Muscle layer of colon (tissue), 2 donors: ENCODE measurements around the gene MGLL.

Experiments used
- H3K27ac ChIP-seq: one replicate; pipeline ENCODE4 v1.7.0; 2013; ENCODE audit warnings: low read depth, mild to moderate bottlenecking, low read length, moderate library complexity
- H3K27me3 ChIP-seq, 2 donors: one replicate each; pipeline ENCODE4 v1.7.0; 2013; ENCODE audit warnings: low read length in 2 of 2, mild to moderate bottlenecking in 2 of 2; ENCODE audit not compliant: insufficient read depth in 2 of 2, control insufficient read depth in 1 of 2
- H3K36me3 ChIP-seq: one replicate; pipeline ENCODE4 v1.7.0; 2013; ENCODE audit warnings: mild to moderate bottlenecking, low read length; ENCODE audit not compliant: insufficient read depth
- H3K4me1 ChIP-seq: one replicate; pipeline ENCODE4 v1.7.0; 2013; ENCODE audit warnings: mild to moderate bottlenecking, low read length; ENCODE audit not compliant: insufficient read depth
- H3K4me3 ChIP-seq, 2 donors: one replicate each; pipeline ENCODE4 v1.7.0; 2013; ENCODE audit warnings: low read length in 2 of 2, low read depth in 1 of 2, mild to moderate bottlenecking in 1 of 2, moderate library complexity in 1 of 2
- H3K9ac ChIP-seq: one replicate; pipeline ENCODE4 v1.7.0; 2013; ENCODE audit warnings: low read length
- H3K9me3 ChIP-seq: one replicate; pipeline ENCODE4 v1.7.0; 2013; ENCODE audit warnings: mild to moderate bottlenecking, low read length
- donor health status: abdominal sarcoma.
- donor health status: Adenocarcinoma of cecum.

The MGLL gene

GRCh38 chr3:127760361-127760760 lies 62.0 kb downstream of the MGLL start:
- no peaks in the 10 kb centered on the region for H3K27me3 ChIP-seq
- H3K4me1 ChIP-seq: peaks cover 38% of the 10 kb centered on the region
- H3K36me3 ChIP-seq: peaks cover 3% of the 10 kb centered on the region
- H3K4me3 ChIP-seq: no peak overlapping the region
- H3K9ac ChIP-seq: no peak overlapping the region
- H3K27ac ChIP-seq: no peak overlapping the region
- no peaks in the 10 kb centered on the region for H3K9me3 ChIP-seq

- H3K4me1 ChIP-seq: peaks cover 38% of the 10 kb centered on the region
- no peak overlapping the region for H3K27ac ChIP-seq
- no peak overlapping the region for H3K4me3 ChIP-seq
- H3K36me3 ChIP-seq: peaks cover 3% of the 10 kb centered on the region
- no peaks in the 10 kb centered on the region for H3K27me3 ChIP-seq
- H3K9me3 ChIP-seq: no peaks in the 10 kb centered on the region
- H3K9ac ChIP-seq: no peak overlapping the region
Observed at GRCh38 chr3:127759826-127760225, 62.5 kb downstream of the MGLL start.

- Histone ChIP-seq H3K27ac (no peak overlapping the region), H3K9ac (no peak overlapping the region), H3K4me1 (peaks cover 34% of the 10 kb centered on the region), H3K4me3 (no peak overlapping the region), H3K36me3 (peaks cover 3% of the 10 kb centered on the region), H3K9me3 (no peaks in the 10 kb centered on the region), H3K27me3 (no peaks in the 10 kb centered on the region)
Observed at GRCh38 chr3:127758013-127758412, 64.3 kb downstream of the MGLL start.

GRCh38 chr3:127755305-127755681 lies 67.0 kb downstream of the MGLL start:
- Histone ChIP-seq H3K9ac (no peak overlapping the region), H3K36me3 (peaks cover 3% of the 10 kb centered on the region), H3K9me3 (no peaks in the 10 kb centered on the region), H3K4me1 (peaks cover 11% of the 10 kb centered on the region), H3K27me3 (no peaks in the 10 kb centered on the region), H3K27ac (no peak overlapping the region), H3K4me3 (no peak overlapping the region)

- Histone ChIP-seq H3K9ac (no peak overlapping the region), H3K36me3 (peaks cover 3% of the 10 kb centered on the region), H3K4me3 (no peak overlapping the region), H3K4me1 (peaks cover 15% of the 10 kb centered on the region), H3K27ac (no peak overlapping the region), H3K9me3 (no peaks in the 10 kb centered on the region), H3K27me3 (no peaks in the 10 kb centered on the region)
Observed at GRCh38 chr3:127754411-127755304, 67.7 kb downstream of the MGLL start.

- no peaks in the 10 kb centered on the region for H3K9me3 ChIP-seq
- no peaks in the 10 kb centered on the region for H3K27me3 ChIP-seq
- no peak overlapping the region for H3K9ac ChIP-seq
- H3K36me3 ChIP-seq: no peaks in the 10 kb centered on the region
- no peak overlapping the region for H3K4me3 ChIP-seq
- H3K4me1 ChIP-seq: peaks cover 22% of the 10 kb centered on the region
- no peak overlapping the region for H3K27ac ChIP-seq
Observed at GRCh38 chr3:127753898-127754410, 68.4 kb downstream of the MGLL start.

- H3K4me1 ChIP-seq: peaks cover 28% of the 10 kb centered on the region
- H3K9me3 ChIP-seq: no peaks in the 10 kb centered on the region
- H3K27ac ChIP-seq: no peak overlapping the region
Observed at GRCh38 chr3:127753338-127753737, 69.0 kb downstream of the MGLL start.

GRCh38 chr3:127751782-127752181 lies 70.5 kb downstream of the MGLL start:
- H3K36me3 ChIP-seq: no peaks in the 10 kb centered on the region
- no peak overlapping the region for H3K9ac ChIP-seq
- no peaks in the 10 kb centered on the region for H3K9me3 ChIP-seq
- H3K27ac ChIP-seq: no peak overlapping the region
- no peak overlapping the region for H3K4me3 ChIP-seq
- peaks cover 42% of the 10 kb centered on the region for H3K4me1 ChIP-seq
- H3K27me3 ChIP-seq: no peaks in the 10 kb centered on the region

More at GRCh38 chr3:127753338-127753737, 69.0 kb downstream of the MGLL start:
- H3K9ac ChIP-seq: no peak overlapping the region
- H3K4me3 ChIP-seq: no peak overlapping the region
- no peaks in the 10 kb centered on the region for H3K36me3 ChIP-seq
- no peaks in the 10 kb centered on the region for H3K27me3 ChIP-seq

- Histone ChIP-seq H3K9ac (no peak overlapping the region), H3K4me1 (peaks cover 42% of the 10 kb centered on the region), H3K9me3 (no peaks in the 10 kb centered on the region), H3K27me3 (no peaks in the 10 kb centered on the region), H3K36me3 (no peaks in the 10 kb centered on the region), H3K27ac (no peak overlapping the region), H3K4me3 (no peak overlapping the region)
Observed at GRCh38 chr3:127751163-127751621, 71.1 kb downstream of the MGLL start.

GRCh38 chr3:127750226-127751031 lies 71.9 kb downstream of the MGLL start:
- Histone ChIP-seq H3K27me3 (no peaks in the 10 kb centered on the region), H3K4me3 (no peak overlapping the region), H3K9me3 (no peaks in the 10 kb centered on the region), H3K27ac (no peak overlapping the region), H3K4me1 (peaks cover 42% of the 10 kb centered on the region), H3K36me3 (no peaks in the 10 kb centered on the region), H3K9ac (no peak overlapping the region)

- H3K9ac ChIP-seq: no peak overlapping the region
- peaks cover 42% of the 10 kb centered on the region for H3K4me1 ChIP-seq
- no peaks in the 10 kb centered on the region for H3K36me3 ChIP-seq
- peak overlapping the region; percentile 48 for H3K27ac ChIP-seq
- no peaks in the 10 kb centered on the region for H3K9me3 ChIP-seq
- no peak overlapping the region for H3K4me3 ChIP-seq
- no peaks in the 10 kb centered on the region for H3K27me3 ChIP-seq
Observed at GRCh38 chr3:127749787-127750225, 72.5 kb downstream of the MGLL start.
